HG02840 (cell line): ENCODE data around the gene SBSN.
"Not testable (repeated sequence)": the region's sequence is repeated elsewhere in the genome, so short reads cannot be mapped to it uniquely, and the experiment has no call there.

Experiments used
- ATAC-seq: cut with Tn5 transposase; IDR thresholded peaks from one replicate; pipeline ENCODE4 v1.9.1; 2021; ENCODE audit warnings: mild to moderate bottlenecking, moderate library complexity, moderate number of reproducible peaks; ENCODE audit not compliant: unreplicated experiment, low FRiP score

The SBSN gene

GRCh38 chr19:35483089-35483488 lies 45.0 kb downstream of the SBSN start:
- ATAC-seq, result no peak

DNA sequence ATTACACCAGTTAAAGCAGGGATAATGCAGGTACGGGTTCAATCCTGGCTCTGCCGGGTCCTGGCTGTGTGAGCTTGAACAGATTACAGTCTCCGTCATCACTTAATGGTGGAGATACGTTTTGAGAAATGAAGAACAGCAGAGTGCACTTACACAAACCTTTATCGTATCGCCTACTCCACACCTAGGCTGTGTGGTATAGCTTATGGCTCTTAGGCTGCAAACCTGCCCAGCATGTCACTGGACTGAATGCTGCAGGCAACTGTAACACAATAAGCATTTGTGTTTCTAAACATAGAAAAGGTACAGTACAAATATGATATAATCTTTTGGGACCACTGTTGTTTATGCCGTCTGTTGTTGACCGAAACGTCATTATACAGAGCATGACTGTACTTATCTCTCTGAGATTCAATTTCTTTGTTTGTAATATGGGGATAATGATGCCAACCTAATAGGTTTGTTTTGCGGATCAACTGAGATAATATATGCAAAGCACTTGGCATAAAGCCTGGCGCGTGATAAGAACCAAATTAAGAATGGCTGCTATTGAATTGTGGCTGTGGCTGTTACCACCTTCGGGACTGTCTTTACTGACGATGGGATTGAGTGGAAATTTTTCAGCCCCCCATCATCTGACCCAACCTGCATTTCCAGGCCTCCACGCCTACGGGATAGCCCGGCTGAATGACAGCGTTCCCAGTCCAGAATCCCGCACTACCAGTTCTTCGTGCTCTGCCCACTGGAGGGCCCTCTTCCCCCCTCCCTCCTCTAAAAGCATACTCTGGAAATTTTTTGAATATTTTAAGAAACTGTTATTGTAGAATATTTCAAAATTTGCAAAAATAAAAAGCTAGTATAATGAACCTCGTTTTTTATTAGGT lies 49.1 kb downstream of the SBSN start:
- ATAC-seq, result no peak

DNA sequence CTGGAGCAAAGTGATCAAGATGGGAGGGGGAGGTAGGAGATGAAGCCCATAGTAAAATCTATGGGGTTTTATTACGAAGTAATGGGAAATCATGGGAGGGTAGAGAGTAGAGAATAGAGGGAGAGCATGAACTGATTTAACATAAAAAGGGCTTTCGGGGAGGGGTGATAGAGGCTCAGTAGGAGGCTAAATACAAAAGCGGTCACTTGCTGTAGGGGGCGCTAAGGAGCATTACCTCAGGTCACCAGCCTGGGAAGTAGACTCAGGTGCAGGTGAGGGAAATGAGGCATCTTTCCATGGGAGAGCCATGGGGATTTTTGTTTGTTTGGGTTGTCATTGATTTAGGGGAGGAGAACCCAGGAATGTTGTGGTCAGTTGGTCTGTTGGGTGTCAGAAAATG lies 52.0 kb downstream of the SBSN start:
- ATAC-seq, result no peak

GRCh38 chr19:35474594-35474993 lies 53.5 kb downstream of the SBSN start:
- not testable (repeated sequence) for ATAC-seq

DNA sequence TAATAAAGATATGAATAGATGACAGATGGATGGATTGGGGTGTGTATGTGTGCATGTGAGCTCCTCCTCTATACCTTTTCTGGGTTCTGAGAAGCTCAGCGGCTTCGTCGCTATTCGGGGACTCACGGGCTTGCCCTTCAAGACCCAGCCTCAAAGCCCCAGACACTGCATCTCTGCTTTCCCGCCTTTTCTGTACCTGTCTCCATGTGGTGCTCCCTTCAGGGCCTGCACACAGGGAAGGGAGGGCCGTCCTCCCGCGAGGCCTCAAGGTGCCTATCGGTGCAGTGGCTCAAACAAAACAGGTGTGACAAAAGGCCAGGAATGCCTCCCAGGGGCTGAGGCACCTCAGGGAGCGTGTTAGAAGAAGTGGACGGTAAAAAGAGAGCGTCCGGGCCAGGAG lies 54.0 kb downstream of the SBSN start:
- no peak for ATAC-seq
